Measurements from ENCODE around the gene NAPSA.
"Not testable (repeated sequence)": the region's sequence is repeated elsewhere in the genome, so short reads cannot be mapped to it uniquely, and the experiment has no call there.

Gene NAPSA

DNA sequence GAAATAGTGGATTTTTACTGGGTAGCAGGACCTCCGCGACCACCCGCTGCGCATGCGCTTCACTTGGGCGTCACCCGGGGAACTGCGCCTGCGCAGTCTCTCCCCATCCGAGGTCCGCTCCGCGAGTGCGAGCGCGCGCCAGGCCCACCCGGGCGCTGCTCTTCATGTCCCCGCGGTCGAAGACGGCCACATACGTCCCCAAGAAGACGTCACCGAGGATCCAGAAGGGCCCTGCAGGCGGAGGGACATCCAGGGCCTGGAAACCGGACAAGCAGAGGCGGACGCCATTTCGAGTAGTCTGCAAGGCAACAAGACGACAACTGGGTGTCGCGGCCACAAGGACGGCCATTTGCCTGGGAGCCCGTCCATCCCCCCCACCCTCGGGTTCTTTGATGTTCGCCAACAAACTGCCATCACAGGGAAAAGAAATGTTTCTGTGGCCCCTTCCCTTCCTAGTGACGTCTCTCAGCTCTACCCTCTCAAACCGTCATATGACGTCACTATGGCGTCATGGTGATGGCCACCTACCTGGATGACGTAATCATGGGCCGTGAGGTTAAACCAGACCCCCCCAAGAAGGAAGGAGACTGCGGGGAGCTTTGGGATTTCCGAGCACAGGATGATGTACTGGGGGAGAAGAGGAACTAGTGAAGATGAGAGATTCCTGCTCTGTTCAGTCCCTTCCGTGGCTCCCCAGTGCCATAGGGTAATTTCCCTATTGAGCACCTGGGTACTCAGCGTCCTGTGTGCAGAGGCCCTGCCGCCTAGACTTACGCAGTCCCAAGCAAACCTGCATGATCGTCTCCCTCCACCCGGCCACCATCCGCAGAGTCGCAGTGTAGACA lies 6.7 kb downstream of the NAPSA start:
- DNase-seq: no peak

DNA sequence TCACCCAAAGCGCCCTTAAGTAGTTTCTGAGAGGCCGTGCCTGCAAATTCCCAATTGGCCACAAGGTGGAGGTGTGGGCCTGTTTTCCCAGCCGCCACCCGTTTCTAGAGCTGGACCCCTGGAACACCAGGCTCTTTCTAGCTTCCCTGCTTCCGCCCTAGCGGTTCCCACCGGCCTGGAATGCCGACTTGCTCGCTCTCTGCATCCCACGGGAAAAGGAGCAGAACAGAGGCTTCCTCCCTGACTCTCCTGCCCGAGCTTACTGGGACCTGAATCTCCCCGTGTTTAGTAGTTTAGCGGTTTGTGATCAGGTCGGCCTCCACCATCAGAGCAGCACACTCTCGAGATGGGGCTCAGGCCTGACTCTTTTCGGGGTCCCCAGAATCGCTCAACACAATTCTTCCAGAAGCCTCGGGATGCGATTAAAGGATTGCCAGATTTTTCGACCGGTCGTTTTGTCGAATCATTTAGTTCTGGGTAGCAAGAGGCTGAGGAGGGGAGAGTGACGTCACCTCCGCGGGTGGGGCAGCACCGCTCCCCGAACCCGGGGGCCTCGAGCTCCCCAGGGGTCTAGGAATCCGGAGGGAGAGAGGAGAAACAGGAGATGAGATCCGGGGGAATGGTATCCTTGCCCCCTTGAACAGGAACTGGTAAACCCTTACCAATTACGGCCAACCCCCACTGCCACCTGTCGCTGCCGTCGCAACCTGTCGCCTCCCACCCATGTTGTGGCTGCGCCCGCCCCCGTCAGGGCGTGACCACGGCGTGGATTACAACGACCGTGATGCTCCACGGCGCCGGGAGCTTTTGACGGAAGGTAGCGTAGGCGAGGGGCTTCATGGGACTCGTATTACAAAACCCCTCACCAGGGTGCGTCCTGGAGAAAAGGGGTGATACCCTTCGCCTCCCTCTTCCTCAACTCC lies 8.0 kb downstream of the NAPSA start:
- no peak for DNase-seq

DNA sequence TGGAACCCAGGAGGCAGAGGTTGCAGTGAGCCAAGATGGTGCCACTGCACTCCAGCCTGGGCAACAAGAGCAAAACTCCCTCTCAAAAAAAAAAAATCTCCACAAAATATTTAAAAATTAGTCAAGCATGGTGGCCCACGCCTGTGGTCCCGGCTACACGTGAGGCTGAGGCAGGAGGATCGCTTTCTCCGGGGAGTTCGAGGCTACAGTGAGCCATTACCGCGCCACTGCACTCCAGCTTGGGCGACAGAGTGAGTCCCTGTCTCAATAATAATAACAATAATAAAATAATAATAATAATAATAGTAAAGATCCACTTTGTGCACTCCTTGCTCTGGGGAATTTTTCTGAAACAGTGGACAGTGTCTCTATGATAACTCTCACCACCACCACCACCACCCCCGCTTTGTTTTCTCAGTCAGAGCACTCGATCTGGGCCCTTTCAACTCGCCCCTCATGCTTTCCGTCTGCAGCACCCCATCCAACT lies 8.7 kb downstream of the NAPSA start:
- no peak for DNase-seq

DNA sequence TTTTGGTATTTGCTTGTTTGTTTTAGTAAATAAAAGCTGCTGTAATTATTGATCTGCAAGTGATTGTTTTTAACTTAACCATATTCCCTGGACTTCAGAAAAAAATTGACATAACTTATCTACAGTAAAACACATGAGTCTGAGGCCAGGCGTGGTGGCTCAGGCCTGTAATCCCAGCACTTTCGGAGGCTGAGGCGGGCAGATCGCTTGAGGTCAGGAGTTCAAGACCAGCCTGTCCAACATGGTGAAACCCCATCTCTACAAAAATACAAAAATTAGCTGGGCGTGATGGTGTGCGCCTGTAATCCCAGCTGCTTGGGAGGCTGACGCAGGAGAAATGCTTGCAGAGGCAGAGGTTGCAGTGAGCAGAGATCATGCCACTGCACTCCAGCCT lies 12.0 kb downstream of the NAPSA start:
- not testable (repeated sequence) for DNase-seq

DNA sequence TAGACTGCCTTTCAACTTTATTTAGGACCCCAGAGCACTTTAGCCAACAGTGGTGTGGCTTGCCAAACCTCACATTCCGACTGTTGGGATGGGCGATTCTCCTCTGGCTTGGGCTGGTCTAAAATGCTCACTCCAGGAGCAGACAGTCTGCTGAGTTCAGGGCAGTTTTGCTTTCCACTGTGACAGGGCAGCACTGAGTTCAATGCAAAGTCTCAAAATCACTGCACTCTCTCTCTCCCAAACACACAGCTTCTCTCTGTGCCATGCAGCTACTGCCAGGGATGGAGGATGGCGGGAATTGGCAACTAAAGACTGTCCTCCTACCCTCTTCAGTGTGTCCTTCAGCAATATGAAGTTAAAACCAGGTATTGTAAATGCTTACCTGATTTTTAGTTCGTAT lies 13.2 kb downstream of the NAPSA start:
- DNase-seq: no peak

DNA sequence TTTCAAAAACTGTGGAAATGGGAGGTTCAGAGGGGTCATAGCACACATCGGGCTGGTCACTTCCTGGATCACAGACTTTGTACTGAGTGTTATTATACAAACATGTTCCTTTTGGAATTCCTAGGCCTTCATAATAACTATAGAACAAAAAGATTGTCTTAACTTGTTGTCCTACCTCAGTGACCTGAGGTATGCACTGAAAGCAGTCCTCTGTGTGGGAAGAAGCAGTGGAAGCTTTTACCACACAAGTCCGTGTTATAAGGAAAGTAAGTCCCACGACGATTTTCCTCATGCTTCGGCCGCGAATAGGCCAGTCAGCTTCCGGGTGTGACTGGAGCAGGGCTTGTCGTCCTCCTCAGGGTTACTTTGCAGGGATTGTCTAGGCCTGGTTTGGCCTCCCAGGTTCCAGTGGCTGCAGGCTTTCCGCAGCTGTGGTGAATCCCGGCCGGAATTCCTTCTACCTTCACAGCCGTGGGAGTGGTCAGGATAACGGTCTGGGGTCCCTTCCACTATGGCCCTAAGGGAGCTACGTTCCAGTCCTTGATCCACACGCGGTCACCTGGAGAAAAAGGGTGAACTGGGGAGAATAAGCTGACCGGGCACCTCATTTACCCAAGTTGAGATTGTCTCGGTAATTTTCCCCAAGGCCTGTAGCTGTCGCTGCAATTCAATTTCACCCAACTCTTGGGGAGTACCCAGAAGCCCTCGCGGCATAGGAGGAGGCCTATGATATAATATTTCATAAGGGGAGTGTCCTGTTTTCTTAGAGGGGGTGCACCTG lies 16.0 kb downstream of the NAPSA start:
- DNase-seq: no peak

DNA sequence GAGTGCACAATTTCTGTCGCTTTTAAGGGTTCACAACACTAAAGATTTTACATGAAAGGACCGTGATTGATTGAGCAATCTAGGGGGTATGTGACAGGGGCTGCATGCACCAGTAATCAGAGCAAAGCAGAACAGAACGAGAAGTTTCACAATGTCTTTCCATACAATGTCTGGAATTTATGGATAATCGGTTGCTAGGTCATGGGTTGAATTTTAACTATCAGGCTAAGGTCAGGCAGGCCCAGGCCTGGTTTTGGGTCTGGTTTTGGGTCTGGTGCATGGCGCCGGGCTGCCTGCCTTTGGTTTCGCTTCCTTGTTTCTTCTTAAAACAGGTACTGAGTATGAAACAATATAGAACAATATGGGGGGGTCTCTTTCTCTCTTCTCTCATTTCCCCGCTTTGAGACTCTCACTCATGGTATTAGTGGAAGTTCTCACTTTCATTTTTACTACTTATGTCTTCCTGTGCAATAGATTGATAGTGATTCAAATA lies 18.3 kb downstream of the NAPSA start:
- DNase-seq: not testable (repeated sequence)

DNA sequence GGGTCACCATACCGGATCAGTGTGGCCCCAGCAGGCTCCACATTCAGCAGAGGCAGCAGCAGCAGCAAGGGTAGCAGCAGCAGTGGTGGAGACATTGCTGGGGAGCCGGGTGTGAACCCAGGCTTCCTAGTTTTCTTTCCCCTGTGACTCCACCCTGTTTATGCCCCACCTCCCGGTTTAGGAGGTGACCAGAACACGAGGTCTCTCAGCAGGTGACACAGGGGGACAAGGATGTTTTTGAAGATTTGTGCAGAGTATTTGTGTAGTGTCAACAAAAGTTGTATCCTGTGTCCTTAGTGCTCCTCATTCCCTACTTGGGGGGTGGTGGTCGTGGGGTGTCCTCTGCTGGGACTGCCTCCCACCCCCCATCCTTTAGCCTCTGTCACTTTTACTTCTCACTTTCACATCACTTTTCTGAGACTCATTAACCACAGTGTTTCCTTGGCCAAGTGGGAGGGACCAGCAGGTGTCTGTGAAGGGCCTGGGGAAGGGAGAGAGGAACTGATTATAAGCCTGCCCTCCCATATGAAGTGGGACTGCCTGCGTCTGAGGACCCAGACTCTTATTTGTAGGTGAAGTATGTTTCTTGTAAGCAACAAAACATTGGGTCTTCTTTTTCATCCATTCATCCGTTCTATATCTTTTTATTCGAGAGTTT lies 20.6 kb downstream of the NAPSA start:
- no peak for DNase-seq

DNA sequence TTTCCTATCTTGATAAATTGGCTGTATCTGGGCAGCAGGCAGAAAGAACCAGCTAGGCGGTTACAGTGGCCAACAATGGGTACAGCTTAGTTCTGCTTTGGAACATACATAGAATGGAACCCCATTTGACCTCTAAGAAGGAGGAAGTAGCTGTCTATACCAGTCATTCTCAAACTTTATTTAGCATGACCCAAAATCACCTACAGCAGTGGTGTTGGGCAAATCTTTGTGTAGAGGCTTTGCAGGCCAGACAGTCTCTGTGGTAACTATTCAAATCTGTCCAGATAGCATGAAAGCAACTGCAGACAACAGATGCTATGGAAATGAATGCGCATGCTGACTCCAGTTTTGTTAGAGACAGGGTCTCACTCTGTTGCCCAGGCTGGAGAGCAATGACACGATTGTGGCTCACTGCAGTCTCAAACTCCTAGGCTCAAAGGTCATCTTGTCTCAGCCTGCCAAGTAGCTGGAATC lies 24.3 kb downstream of the NAPSA start:
- DNase-seq: no peak

DNA sequence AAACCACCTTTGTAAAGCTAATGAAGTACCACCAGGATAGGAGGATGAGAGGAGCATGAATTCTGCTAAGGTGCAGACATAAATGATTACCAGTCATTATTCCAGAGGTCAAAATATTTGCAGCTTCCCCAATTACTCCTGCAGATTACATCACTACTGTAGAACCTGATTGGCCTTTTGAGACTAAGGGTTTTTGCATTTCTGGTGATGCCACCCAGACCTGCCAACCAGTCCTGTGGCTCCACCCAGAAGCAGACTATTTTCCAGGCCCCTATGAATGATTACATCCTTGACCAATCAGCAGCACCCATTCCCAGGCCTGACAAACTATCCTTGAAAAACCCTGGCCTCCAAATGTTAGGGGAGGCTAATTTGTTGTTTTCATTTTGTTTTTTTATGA lies 25.1 kb downstream of the NAPSA start:
- no peak for DNase-seq

DNA sequence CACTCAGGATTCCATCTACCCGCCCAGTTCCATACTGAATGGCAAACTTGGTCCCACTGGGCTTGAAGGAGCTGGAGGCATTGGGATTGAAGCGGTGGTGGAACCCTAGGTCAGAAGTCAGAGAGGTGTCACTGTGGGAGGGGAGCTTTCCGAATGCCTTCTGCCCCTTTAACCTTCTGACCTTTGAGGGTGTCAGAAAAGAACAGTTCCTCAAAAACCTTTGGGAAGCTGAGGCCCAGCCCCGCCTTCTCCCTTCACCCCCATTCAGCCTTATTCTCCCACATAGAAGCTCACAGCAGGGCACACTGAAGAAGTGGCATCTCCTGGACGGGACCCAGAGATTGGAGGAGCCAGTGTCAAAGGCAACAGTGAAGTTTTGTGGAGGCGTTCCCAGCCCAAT lies 28.4 kb downstream of the NAPSA start:
- DNase-seq: not testable (repeated sequence)

DNA sequence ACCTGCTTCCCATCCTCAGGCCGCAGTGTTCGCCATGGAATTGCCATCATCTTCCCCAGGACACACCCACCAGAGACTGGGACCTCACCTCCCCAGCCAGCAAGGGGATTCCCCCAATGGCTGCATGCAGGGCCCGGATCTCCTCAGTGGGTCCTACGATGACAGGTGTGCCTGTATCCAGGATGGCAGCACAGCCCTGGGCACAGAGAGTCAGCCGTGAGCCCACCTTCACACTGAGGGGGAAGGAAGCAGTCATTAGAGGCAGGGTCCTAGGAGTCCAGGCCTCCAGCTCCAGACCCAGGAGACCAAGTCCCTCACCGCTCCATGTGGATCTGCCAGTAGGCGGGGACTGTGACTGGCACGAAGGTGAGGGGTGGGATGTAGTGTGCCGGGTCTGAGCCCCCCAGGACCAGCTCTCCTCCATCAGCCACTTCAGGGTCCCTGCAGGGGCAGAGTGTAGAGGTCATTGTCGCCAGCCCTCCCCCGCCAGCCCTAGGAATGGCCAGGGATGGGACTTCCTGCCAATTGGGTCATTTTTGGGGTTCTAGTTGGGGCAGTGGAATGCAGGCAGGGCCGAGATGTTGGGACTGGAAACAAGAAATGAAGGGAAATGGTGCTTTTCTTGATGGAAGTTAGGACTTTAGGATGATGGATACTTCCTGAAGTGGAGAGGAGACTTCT lies 30.6 kb downstream of the NAPSA start:
- DNase-seq: no peak

DNA sequence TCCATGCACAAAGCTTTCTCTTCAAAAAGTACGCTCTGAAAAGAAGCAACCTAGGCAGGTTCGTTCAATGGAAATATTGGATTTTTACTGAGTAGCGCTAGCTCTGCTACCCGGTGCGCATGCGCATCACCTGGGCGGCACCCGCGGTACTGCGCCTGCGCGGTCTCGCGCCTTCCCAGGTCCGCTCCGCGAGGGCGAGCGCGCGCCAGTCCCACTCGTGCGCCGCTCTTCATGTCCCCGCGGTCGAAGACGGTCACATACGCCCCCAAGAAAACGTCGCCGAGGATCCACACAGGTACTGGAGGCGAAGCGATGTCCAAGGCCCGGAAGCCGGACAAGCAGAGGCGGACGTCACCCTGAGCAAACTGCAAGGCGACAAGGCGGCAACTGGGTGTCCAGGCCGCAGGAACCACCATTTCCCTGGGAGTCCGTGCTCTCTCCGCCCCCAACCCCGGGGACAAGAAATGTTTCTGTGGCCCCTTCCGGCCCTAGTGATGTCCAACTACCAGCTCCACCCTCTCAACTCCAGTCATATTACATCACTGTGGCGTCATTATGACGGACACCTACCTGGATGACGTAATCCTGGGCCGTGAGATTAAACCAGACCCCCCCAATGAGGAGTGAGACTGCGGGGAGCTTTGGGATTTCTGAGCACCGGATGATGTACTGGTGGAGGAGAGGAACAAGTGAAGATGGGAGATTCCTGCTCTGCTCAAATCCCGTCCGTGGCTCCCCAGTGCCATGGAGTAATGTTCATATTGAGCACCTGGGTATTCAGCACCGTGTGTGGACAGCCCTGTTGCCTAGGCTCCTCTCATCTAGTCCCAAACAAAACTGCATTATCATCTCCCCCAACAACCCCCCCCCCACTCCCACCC lies 31.5 kb downstream of the NAPSA start:
- peak; percentile 89 for DNase-seq

DNA sequence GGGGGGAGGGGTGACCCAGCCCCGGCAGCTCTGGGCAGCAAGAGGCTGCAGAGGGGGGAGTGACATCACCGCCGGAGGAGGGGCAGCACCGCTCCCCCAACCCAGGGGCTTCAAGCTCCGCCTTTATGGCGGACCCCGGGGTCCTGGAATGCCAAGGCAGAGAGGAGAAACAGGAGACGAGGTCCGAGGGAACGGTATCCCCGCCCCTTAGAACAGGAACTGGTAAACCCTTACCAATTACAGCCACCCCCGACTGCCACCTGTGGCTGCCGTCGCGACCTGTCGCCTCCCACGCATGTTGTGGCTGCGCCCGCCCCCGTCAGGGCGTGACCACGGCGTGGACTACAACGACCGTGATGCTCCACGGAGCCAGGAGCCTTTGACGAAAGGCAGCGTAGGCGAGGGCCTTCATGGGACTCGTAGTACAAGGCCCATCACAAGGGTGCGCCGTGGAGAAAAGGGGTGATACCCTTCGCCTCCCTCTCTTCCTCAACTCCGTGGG lies 32.2 kb downstream of the NAPSA start:
- DNase-seq: peak; percentile 89

DNA sequence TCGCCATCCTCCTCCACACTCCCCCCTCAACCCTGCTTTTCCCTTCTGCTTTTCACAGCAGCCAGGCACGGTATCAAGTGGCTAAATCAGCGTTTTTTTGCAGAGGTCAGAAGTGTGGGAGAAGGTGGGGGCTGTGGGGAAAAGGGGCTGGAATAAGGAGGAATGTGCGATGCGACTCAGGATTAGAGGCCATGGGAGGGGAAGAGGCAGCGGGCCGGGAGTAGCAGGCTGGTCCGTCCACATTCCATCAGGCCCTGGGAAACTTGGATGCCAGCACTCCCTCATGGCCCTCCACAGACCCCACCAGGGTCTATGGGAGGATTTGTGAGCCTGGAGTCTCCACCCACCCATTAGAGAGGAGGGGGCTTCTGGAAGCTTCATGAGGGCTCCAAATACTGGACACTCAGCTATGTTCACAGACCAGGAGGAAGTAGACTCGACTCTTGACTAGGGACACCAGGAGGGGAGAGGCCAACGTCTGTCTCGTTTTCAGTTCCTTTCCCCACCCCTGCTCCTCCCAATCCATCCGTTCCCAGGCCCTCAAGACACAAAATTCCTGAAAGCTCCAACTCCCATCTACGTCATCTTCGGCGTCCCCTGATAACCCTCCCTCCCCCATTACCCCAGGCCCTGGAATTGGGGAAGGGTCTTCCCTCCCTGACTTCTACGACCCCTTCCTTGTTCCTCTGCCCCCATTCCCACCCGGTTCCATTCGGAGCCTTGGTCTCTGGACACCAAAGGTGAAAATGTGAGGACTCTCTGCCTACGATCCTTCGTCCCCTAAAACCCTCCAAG lies 33.0 kb downstream of the NAPSA start:
- no peak for DNase-seq

DNA sequence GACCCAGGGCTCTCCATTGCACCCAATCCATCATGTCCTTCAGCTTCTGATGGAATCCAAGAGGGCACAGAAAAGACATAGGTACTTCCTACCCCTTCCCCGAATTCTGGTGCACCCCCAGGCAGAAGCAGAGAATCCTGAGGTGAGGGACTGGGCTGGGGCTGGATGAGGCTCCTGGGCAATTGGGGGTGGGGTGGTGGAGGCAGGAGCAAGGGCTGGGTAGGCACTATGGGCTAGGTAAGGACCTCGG lies 33.5 kb downstream of the NAPSA start:
- no peak for DNase-seq

DNA sequence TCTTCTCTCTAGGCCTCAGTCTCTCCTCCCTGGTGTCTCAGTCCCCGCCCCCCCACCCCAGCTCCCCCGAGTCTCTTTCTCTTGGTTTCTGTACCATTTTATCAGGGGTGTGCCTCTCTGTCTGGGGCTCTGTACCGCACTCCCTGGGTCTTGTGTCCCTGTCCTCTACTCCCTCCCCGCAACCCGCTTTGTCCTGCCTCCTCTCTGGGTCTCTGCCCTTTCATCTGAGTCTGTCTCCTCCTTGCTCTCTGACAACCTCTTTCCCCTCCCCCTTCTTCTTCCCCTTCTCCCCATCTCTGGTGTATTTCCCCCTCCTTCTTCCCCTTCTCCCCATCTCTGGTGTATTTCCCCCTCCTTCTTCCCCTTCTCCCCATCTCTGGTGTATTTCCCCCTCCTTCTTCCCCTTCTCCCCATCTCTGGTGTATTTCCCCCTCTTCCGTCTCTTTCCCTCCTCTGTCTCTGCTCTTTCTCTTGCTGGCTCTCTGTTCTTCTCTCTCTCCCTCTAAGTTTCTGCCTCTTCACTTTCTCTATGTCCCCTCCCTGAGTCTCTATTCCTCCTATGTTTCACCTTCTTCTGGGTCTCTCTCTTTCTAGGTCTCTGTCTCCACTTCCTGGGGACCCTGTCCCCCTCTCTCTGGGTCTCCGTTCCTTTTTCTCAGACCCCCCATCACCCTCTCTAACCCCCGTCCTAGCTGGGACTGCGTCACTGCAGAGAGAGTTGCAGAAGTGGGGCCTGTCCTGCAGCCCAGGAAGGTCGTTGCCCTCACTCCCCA lies 34.0 kb downstream of the NAPSA start:
- no peak for DNase-seq

DNA sequence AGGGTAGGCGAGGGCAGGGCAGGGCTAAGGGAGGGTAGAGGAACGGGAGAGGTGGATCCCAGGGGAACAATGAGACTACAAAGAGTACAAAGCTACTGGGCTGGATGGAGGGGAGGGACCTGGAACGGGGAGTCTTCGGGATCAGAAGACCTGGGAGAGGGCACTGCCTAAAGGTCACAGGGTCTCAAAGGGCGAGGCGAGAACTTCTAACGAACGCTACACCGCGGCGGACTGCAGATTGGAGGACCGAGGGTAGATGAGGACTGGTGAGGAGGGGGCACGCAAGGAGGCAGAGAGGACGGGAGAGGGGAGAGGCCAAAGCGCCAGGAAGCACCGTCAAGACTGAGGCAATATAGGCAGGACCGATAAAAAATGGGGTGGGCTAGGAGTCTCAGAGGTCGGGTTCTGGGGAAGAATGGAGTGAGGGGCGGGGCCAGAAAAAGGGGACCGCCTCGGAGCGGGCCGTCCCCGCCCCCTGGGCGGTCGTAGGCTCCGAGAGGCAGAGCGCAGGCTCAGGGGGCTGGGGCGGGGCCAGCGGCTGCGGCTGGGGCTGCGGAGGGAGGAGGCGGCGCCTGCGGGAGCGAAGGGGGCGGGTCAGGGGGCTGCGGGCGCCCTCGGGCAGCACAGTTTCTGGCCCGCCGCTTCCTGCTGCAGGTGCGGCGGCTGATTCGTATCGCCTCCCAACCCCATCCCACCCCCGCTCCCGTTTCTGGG lies 34.9 kb downstream of the NAPSA start:
- peak; percentile 84 for DNase-seq
